HG02852 (cell line): ENCODE data around the gene MYOM1.
"Not testable (repeated sequence)": the region's sequence is repeated elsewhere in the genome, so short reads cannot be mapped to it uniquely, and the experiment has no call there.

ENCODE experiments used
- ATAC-seq: cut with Tn5 transposase; IDR thresholded peaks from one replicate; pipeline ENCODE4 v1.9.1; 2021; ENCODE audit warnings: mild to moderate bottlenecking, moderate library complexity; ENCODE audit not compliant: unreplicated experiment

The MYOM1 gene

GRCh38 chr18:3041843-3042242 is 177.9 kb downstream of the MYOM1 start:
- ATAC-seq, result no peak

GRCh38 chr18:3040881-3041280 is 178.9 kb downstream of the MYOM1 start:
- ATAC-seq, result no peak

- no peak for ATAC-seq
Observed at GRCh38 chr18:3040173-3040572, 179.6 kb downstream of the MYOM1 start.

- ATAC-seq, result peak; percentile 99
Observed at GRCh38 chr18:3037423-3037915, 182.3 kb downstream of the MYOM1 start.

- ATAC-seq, result no peak
Observed at GRCh38 chr18:3036108-3036507, 183.7 kb downstream of the MYOM1 start.

- no peak for ATAC-seq
Observed at GRCh38 chr18:3035635-3036034, 184.1 kb downstream of the MYOM1 start.

GRCh38 chr18:3032721-3033120 is 187.0 kb downstream of the MYOM1 start:
- ATAC-seq, result no peak

- ATAC-seq, result no peak
Observed at GRCh38 chr18:3029215-3029952, 190.4 kb downstream of the MYOM1 start.

GRCh38 chr18:3028115-3028514 is 191.7 kb downstream of the MYOM1 start:
- not testable (repeated sequence) for ATAC-seq

GRCh38 chr18:3027370-3027891 is 192.3 kb downstream of the MYOM1 start:
- no peak for ATAC-seq

- no peak for ATAC-seq
Observed at GRCh38 chr18:3025544-3025943, 194.2 kb downstream of the MYOM1 start.

GRCh38 chr18:3023603-3024002 is 196.2 kb downstream of the MYOM1 start:
- not testable (repeated sequence) for ATAC-seq
